GM18520 (cell line): ENCODE results near the gene GRID1.
"Not testable (repeated sequence)": the region's sequence is repeated elsewhere in the genome, so short reads cannot be mapped to it uniquely, and the experiment has no call there.

ENCODE experiments used
- ATAC-seq: cut with Tn5 transposase; IDR thresholded peaks from one replicate; pipeline ENCODE4 v1.9.1; 2021; ENCODE audit not compliant: unreplicated experiment

The GRID1 gene

GRCh38 chr10:85859859-85860258 is 506.7 kb downstream of the GRID1 start:
- ATAC-seq = no peak

GRCh38 chr10:85858776-85859515 is 507.6 kb downstream of the GRID1 start:
- no peak for ATAC-seq

GRCh38 chr10:85857791-85858190 is 508.8 kb downstream of the GRID1 start:
- no peak for ATAC-seq

- no peak for ATAC-seq
These were observed 509.3 kb downstream of the GRID1 start for GRCh38 chr10:85857305-85857704.

GRCh38 chr10:85851934-85852333 is 514.7 kb downstream of the GRID1 start:
- ATAC-seq = no peak

- no peak for ATAC-seq
These were observed 515.3 kb downstream of the GRID1 start for GRCh38 chr10:85851325-85851724.

GRCh38 chr10:85850736-85851135 is 515.9 kb downstream of the GRID1 start:
- no peak for ATAC-seq

GRCh38 chr10:85849315-85849714 is 517.3 kb downstream of the GRID1 start:
- no peak for ATAC-seq

GRCh38 chr10:85848756-85849155 is 517.8 kb downstream of the GRID1 start:
- no peak for ATAC-seq

- no peak for ATAC-seq
These were observed 519.5 kb downstream of the GRID1 start for GRCh38 chr10:85847085-85847484.

- ATAC-seq = not testable (repeated sequence)
These were observed 527.9 kb downstream of the GRID1 start for GRCh38 chr10:85838660-85839059.

- no peak for ATAC-seq
These were observed 533.6 kb downstream of the GRID1 start for GRCh38 chr10:85832988-85833387.

- ATAC-seq = no peak
These were observed 535.2 kb downstream of the GRID1 start for GRCh38 chr10:85831422-85831821.

- ATAC-seq = no peak
These were observed 540.2 kb downstream of the GRID1 start for GRCh38 chr10:85826377-85826776.

- no peak for ATAC-seq
These were observed 555.2 kb downstream of the GRID1 start for GRCh38 chr10:85811405-85811804.

- ATAC-seq = no peak
These were observed 555.9 kb downstream of the GRID1 start for GRCh38 chr10:85810674-85811073.

- no peak for ATAC-seq
These were observed 571.1 kb downstream of the GRID1 start for GRCh38 chr10:85795460-85795859.

- no peak for ATAC-seq
These were observed 572.0 kb downstream of the GRID1 start for GRCh38 chr10:85794553-85794952.

- no peak for ATAC-seq
These were observed 574.1 kb downstream of the GRID1 start for GRCh38 chr10:85792533-85792858.

GRCh38 chr10:85791818-85792532 is 574.6 kb downstream of the GRID1 start:
- no peak for ATAC-seq

- ATAC-seq = no peak
These were observed 576.4 kb downstream of the GRID1 start for GRCh38 chr10:85789982-85790789.

GRCh38 chr10:85789125-85789524 is 577.5 kb downstream of the GRID1 start:
- ATAC-seq = no peak
